C1 segment of cervical spinal cord (tissue), 14 donors: Measurements from ENCODE around the gene FBXO22.
A peak's percentile ranks its signal among the peaks of the same experiment; 100 is the strongest.

Experiments used
- DNase-seq, 14 donors: peaks; one replicate each; lab custom pipeline; 2025; lab: John Stamatoyannopoulos, UW

FBXO22 gene

GRCh38 chr15:75918135-75918534 is 14.5 kb downstream of the FBXO22 start:
- DNase-seq = no peak

- no peak for DNase-seq
These were observed 16.4 kb downstream of the FBXO22 start for GRCh38 chr15:75920079-75920478.

GRCh38 chr15:75921732-75922703 is 18.3 kb downstream of the FBXO22 start:
- DNase-seq = no peak

DNA sequence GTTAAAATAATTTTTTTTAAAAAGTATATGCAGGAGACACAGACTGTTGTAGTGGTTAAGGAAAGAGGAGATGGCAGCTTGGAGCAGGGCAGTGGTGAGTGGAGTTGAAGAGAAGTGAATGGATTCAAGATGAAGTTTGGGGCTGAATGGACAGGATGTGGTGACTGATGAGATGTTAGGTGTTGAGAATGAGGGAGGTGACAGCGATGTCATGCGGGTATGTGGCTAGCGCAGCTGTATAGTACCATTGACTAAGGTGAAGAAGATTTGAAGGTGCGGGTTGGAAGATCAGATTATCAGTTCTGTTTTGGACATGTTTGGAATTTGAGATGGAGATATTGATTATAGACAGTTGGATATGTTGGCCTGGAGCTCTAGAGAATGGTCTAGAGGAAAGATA is 20.1 kb downstream of the FBXO22 start:
- no peak for DNase-seq

- no peak for DNase-seq
These were observed 20.9 kb downstream of the FBXO22 start for GRCh38 chr15:75924576-75924975.

DNA sequence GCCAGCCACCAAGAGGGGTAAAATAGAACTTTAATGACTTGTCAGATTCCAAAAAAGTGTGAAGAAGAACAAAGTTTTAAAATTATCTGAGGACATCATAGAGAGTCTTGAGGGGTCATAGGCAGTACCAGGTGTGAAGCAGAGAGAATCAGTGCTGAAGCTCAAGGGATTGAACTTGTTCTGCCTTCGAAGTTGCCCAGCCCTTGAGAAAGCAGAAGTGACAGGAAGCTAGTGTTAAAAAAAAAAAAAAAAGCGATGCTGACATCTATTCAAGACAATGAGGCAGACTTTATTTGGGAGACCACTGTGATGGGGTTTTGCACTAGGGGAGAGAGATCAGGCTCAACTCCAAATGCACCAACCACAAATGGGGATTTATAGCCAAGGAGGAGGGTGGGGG is 21.8 kb downstream of the FBXO22 start:
- DNase-seq = no peak

DNA sequence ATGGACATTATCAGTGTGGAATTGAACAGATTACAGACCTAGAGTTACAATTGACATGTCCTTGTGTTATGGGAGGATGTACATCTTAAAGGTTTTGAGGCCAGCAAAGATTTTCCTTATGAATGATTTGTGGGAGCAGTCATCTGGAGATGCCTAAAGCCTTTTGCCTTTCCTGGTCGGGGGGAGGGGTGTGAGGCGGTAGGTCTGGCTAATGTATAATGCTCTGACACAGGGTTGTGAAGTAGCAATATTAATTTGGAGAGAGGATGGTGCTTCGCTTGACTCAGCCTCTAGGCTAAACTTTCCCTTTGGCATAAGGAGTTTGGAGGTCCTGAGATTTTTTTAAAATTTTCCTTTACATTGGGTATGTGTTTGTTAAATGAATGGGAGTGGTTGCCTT is 23.3 kb downstream of the FBXO22 start:
- DNase-seq = no peak

GRCh38 chr15:75927601-75928000 is 23.9 kb downstream of the FBXO22 start:
- no peak for DNase-seq

- peak in 1 of 14 donors; percentile 10 for DNase-seq
These were observed 25.3 kb downstream of the FBXO22 start for GRCh38 chr15:75928680-75929608.

GRCh38 chr15:75929799-75930565 is 26.3 kb downstream of the FBXO22 start:
- peak in 1 of 14 donors; percentile 14 for DNase-seq

DNA sequence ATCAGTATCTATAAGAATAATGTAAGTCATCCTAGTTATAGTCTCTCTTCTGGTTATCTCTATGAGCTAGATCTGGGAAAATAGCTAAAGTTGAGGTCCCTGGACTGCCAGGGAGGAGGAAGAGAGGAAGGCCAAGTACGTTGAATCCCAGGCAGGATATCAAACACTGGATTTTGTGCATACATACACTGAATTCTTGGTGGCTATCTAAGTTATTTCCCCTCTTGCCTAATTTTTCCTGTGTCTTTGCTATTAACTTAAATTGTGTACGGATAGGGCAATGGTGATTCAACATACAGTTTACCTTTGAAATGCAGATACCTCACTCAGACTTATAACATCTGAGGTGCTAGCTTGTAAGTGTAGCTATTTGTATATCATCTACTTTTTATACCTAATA is 27.2 kb downstream of the FBXO22 start:
- DNase-seq = no peak

DNA sequence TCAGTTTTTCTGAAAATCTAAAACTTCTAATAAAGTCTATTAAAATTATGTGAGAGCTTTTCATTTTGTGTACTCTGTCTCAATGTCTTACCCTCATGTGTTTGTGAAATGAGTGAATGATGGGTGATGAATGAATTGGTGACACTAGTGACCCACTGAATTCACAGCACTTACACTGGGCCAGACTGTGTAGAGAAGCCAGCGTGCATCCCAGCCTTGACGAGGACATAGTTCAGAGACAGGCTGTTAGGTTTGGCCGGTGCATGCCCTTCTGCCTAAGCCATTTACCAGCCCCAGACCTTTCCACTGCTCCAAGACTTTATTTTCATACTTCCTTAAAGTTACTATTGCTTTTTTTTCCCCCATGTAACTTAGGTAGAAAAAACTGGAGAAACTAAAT is 38.8 kb downstream of the FBXO22 start:
- DNase-seq = no peak

GRCh38 chr15:75943246-75943645 is 39.6 kb downstream of the FBXO22 start:
- no peak for DNase-seq

DNA sequence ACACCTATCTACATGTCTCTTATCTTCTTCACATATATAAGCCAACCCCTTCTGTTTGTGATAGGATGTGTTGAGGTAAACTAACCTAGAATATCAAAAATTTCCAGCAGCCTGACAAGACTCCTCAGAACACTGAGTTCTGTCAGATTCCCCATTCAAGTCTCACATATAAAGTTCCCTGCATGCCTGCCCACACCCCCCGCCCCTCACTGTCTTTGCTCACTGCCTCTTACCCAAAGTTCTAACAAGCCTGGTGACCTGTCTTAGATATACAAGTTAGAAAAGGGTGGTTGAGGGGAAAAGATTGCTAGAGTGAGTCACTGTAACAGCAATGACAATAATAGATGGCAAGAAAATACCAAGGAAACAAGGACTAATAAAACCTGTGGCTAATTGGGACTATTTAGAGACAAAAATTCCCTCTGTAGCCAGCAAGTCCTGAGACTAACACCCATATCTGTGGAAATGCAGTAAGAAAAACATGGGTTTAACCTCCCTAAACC is 40.1 kb downstream of the FBXO22 start:
- DNase-seq = no peak

DNA sequence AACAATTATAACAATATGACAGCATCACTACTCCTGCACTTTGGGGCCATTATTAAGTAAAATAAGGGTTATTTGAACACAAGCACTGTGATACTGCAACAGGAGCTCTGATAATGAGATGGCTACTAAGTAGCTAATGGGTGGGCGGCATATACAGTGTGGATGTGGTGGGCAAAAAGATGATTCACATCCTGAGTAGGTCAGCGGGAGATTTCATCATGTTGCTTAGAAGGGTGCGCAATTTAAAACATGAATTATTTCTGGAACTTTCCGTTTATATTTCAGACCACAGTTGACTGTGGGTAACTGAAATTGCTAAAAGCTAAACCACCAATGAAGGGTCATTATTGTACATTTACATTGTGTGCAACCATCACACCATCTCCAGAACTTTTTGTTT is 42.3 kb downstream of the FBXO22 start:
- no peak for DNase-seq

DNA sequence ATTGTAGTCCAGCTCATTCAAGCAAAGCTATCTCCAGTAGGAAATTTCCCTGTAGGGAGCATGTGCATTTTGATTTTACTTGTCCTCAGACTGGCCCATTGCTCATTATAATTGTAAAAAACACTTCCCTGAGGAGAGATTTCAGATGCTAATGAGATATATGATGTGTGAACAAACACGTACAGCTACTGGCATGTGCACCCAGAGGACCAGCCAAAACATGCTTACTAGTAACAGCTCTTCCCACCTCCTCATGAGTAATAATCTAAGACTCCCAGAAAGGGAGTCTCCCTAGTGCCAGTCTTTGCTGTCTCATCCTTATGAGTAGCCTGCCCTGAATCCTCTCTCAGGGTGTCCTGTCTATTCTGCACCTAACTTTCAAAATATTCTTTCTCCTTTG is 43.4 kb downstream of the FBXO22 start:
- DNase-seq = no peak

GRCh38 chr15:75948761-75949296 is 45.2 kb downstream of the FBXO22 start:
- no peak for DNase-seq

DNA sequence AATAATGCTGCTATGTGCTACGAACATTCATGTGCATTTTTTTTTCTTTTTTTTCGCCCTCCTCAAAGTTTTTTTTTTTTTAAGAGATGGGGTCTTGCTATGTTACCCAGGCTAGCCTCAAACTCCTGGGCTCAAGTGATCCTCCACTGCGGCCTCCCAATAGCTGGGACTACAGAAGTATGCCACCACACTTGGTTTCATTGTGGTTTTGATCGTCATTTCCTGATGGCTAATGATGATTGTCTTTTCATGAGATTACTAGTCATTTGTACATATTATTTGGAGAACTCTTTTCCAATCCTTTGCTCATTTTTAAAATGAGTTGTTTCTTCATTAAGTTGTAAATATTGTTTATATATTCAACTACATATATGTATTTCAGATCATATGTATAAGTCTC is 48.8 kb downstream of the FBXO22 start:
- no peak for DNase-seq

- no peak for DNase-seq
These were observed 52.0 kb downstream of the FBXO22 start for GRCh38 chr15:75955720-75956119.

- DNase-seq = no peak
These were observed 57.7 kb downstream of the FBXO22 start for GRCh38 chr15:75961331-75961730.

DNA sequence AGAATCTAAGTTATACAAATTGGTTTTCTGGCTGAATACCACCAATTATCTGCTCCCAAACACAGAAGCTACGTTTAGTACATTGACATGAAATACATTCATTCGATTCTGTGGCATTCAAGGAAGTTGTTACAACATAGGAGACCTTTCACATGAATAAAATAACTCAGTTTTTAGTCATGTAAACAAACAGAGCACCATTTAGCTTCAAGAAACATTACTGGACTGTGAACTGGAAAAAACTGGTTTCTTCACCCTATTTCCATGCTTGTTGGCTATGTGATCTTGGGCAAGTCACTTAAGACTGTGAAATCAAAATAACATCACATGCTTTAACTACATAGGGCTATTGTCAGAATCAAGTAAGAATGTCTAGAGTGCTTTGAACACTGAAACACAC is 62.4 kb downstream of the FBXO22 start:
- no peak for DNase-seq
